CD4-positive, alpha-beta T cell treated with Interleukin-21 for 1 hour (primary cell): ENCODE results near the gene HABP4.
A peak's percentile ranks its signal among the peaks of the same experiment; 100 is the strongest.

Experiments
- DNase-seq: peaks from one replicate; pipeline ENCODE4 v3.0.0-alpha.2; 2020

HABP4 gene, protein sequence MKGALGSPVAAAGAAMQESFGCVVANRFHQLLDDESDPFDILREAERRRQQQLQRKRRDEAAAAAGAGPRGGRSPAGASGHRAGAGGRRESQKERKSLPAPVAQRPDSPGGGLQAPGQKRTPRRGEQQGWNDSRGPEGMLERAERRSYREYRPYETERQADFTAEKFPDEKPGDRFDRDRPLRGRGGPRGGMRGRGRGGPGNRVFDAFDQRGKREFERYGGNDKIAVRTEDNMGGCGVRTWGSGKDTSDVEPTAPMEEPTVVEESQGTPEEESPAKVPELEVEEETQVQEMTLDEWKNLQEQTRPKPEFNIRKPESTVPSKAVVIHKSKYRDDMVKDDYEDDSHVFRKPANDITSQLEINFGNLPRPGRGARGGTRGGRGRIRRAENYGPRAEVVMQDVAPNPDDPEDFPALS

DNA sequence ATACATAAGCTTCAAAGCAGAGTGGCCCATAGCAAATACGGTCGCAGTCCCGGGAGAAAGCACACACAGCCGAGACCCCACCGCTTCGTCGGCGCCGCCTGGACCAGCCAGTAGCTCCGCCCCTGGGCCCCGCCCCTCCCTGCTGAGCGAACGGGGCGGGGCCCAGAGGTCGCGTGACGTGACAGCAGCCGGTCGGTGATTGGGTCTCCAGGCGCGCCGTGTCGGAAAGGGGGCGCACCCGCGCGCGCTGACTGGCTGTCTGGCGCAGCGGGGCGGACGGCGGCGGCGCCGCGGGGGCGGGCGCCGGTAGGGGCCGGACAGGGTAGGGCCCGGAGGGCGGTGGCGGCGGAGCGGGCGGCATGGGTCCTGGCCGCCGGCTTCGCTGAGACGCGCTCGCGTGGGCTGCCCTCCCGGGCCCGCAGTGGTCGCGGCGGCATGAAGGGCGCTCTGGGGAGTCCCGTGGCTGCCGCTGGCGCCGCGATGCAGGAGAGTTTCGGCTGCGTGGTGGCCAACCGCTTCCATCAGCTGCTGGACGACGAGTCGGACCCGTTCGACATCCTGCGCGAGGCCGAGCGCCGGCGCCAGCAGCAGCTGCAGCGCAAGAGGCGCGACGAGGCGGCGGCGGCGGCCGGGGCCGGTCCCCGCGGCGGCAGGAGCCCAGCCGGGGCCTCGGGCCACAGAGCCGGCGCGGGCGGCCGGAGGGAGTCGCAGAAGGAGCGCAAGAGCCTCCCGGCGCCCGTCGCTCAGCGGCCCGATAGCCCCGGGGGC is at the start of gene HABP4:
TSS of gene HABP4 (plus strand) at position 325 of the 768 bp plus-strand sequence. CDS start at position 436, 111 bp downstream.
- DNase-seq, result peak; percentile 95

DNA sequence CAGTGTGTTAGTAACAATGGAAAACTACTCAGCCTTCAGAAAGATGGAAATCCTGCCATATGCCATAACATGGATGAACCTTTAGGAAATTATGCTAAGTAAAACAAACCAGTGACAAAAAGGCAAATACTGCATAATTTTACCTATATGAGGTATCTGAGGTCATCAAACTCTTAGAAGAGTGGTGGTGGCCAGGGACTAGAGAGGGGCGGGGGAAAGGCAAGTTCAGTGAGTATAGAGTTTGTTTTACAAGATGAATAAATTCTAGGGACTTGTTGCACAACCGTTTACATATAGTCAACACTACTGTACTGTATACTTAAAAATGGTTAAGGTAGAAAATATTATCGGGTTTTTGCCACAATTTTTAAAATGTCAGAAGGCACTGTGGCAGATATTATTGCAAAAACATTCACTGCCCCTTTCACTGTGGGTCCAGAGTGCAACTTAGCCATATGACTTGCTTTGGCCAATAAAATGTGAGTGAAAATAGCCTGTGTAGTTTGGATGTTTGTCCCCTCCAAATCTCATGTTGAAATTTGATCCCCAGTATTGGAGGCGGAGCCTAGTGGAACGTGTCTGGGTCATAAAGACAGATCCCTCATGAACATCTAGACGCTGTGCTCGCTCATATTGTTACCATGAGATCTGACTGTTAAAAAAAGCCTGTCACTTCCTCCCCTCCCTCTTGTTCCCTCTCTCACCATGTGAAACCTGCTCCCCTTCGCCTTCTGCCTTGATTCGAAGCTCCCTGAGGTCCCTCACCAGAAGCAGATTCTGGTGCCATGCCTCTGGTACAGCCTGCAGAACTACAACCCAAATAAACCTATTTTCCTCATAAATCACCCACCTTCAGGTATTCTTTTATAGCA is 41.3 kb upstream of the HABP4 start:
- DNase-seq, result no peak

DNA sequence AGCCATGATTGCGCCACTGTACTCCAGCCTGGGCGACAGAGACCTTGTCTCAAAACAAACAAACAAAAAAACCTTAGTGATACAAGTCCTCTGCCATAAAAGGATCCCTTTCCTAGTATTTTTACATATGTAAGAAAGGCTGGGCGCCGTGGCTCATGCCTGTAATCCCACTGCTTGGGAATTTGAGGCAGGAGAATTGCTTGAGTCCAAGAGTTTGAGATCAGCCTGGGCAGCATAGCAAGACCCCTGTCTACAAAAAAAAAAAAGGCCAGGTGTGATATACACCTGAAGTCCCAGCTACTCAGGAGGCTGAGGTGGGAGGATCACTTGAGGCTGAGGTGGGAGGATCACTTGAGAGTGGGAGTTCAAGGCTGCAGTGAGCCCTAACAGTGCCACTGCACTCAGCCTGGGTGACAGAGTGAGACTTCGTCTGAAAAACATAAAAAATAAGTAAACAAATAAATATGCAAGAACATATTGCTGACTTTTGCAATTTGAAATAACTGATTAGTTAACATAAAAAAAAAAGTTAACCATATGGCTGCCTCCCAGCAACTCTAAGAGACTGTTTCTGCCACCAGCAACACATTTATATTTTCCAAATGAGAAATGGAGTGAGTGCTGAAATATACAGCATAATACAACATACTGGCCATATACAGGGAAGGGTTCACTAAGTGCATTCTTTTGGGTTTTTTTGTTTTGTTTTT is 38.7 kb upstream of the HABP4 start:
- no peak for DNase-seq

DNA sequence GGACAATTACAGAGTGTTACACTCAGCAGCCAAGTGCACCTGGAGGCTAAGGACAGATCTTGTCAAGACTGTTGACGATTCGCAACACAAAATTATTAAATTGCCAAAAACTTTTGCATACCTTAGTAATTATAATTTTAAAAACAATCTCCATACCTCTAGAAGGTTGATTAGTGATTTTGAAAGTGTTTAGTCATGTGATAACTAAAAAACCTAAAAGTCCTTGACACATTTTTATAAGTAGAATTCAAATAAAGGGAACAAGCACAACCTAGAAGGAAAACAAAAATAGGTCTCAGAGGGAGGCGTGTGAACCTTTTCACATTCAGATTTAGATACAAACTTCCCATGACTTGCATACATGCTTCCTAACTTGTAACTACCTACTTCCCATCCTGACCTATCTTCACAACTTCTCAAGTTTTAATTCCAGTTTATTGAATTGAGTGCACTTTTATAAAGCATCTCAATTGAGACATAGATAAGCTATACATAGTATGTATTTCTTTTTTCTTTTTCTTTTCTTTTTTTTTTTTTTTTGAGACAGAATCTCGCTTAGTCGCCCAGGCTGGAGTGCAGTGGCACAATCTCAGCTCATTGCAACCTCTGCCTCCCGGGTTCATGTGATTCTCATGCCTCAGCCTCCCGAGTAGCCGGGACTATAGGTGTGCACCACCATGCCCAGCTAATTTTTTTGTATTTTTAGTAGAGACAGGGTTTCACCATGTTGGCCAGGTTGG is 37.6 kb upstream of the HABP4 start:
- DNase-seq, result no peak

DNA sequence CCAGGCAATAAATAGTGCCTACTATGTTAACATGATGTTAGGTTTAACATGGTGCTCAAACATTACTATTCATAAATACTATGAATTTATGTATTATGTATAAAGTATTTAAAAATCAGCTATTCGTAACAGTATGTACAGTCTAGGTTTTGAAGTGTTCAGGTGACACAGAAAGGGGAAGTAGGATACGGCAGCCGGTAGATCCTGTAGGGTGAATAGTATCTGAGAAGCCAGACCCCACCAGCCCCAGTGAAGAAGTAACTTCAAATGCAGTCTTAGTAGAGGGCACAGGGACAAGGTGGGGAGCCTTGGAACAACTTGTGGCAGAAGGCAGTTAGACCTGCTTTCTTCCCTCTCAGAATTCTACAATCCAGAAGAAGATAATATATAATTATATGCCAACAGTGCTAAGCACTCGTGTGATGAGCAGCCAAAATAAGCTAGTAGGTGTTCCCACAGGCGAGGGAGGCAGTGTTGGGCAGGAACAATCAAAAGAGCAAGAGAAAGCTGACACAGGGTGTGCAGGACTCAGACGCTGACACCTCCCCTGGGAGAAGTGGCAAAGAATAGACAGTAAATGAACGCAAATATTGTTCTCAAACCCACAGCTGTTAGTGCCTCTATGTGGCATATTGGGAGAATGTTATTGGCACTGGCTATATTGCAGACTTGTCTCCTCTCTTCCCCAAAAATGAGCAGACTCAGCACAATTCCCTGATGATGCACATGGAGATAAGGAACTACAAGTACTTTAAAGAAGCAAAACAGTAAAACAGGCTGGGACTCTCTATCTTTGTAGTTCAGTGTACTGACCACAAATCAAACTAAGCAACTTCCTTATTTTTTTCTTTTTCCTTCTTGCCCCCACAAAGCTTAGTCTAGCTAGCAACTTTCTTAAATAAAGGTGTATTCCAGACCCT is 36.4 kb upstream of the HABP4 start:
- DNase-seq, result peak; percentile 36

DNA sequence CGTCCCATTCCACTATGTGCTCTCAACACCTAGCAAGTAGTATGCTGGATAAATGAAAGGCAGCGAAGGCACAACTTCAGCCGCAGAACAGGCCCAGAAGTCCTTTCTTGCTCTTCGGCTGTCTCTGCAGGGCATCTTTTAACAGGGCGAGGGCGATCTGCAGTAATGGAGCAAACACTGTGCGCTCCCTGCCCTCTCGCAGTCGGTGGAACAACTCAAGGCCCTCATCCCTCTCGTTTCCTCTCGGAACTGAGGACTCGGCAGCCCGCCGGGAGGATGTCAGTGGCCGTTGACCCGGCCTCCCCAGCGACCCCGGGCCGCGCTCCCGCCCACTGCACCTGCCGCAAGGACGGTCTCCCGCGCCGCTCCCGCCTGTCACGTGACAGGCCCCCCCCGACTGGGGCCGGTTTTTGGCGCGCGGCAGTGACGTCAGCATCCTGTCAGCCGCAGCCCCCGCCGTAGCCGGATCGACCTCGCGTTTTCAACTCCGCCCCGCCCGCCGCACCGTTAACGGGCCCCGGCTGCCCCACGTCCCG is 32.9 kb upstream of the HABP4 start:
- peak; percentile 92 for DNase-seq

DNA sequence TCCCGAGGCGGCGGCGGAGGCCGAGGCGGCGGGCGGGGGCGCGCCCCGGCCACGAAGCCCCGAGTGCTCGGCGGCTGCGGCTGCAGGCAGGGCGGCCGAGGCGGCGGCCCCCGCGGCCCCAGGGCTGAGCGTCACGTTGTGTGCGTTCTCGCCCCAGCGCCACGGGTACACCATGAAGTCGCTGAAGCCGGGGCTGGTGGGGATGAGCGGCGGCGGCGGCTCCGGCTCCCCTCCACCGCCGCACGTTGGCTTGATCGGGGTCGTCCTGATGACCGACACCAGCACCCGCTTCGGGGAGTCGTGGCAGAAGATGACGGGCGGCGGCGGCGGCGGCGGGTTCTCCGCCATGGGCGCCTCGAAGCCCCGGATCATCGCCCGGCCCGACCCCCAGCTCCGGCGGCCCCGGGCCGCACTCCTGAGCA is 32.3 kb upstream of the HABP4 start:
- no peak for DNase-seq

DNA sequence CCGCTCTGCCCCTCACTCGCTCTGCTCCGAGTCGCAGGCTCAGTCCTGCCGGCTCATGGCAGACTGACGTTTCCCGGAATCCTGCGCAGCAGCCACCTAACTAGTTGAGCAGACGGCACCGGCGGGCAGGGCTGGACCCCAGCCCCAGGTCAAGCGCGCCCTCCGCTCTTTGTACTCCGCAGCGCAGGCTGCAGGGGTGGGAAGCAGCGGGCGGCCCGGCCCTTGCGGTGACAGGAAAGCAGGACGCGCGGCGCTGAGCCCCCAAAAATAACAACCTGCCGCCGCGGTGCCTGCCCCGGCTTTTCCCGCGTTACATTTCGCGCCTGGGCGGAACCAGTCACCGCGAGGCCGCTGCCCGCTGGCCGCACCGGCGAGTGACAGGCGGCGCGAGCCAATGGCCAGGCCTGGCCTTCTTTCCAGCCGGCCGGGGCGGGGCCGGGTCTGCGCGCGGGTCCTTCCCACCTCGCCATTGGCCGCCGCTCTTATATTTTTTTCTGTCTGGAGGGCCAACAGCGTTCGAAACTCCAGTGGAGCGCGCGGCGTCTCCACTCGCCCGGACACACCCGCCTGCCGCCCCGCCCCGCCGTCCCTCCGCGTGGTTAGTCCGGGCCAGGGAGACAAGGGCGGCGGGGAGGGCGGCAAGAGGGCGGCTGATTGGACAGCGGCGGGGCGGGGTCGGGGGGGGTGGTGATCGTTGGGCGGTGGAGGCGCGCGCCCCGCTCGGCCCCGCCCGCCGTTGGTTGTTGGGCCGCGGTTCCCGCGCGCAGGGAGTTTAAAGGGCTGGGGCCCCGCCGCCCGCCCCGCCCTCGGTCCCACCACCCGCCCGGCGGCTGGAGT is 31.7 kb upstream of the HABP4 start, which contains the start of gene ZNF367:
TSS of gene ZNF367 (minus strand) at position 288 of the 837 bp plus-strand sequence. CDS start 338 bp downstream, outside the sequence.
- peak; percentile 95 for DNase-seq

DNA sequence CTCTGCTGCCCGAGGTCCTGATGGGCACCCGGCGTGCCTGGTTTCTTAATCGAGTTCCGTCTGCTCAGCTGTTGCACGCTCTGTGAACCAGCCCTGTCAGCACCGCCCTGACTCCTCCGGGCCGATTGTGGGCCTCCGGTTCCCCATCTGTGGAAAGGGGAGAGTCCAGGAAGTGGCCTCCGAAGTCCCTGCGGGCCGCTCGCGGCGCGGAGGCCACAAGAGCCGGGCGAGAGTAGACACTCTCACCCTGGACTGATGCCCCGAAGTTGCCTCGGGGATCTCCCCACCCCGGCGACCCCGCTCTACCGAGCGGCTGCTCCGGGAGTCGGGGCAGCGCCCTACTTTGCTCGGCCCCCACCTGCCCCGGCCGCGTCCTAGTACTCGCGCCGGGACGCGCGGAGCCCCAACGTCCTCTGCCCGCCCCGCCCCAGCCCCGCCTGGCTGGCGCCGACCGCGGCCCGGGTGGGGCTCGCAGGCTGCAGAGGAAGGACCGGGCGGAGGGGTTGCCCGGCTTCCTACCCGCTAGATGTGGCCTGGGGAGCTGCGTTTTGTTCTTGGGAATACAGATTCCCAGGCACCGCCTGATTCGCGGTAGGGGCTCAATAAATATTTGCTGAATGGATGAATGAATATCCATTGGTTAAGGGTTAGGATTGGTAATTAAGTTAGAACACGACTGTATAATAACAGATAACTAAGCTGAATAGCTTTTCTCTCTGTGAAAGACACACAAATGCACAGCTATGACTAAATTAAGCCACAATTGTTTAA is 30.9 kb upstream of the HABP4 start:
- DNase-seq, result peak; percentile 65

DNA sequence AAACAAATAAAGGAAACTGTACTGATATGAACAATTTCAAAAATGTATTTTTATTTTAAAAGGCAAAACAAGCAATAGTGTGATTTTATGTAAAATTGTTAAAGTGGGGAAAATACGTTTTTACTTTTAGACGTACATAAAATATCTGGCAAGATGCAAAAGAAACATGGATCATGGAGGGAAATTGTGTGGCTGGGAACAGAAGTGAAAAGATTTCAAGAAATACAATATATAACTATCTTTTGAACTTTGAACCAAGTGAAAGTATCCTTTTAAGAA is 30.3 kb upstream of the HABP4 start:
- no peak for DNase-seq

DNA sequence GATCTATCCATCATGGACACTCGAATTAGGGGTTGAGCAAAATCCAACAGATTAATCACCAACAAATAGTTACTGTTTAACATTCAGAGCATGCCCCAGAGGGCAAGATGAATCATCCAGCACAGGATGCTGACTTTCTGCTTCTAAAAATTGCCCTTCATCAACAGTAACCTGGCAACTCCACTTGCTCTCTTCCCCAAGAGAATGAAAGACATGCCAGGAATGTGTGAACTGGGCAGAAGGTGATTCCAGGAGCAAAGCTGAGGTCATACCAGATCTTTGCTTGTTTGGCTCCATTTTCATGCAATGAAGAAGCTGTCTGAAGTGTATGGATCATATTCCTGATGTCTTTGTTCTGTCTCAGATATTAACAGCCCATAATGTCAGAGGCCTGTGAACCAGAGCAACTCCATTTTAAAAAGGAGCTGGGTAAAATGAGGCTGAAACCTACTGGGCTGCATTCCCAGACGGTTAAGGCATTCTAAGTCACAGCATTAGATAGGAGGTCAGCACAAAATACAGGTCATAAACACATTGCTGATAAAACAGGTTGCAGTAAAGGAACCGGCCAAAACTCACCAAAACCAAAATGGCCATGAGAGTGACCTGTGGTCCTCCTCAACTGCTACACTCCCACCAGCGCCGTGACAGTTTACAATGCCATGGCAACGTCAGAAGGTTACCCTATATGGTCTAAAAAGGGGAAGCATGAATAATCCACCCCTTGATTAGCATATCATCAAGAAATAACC is 29.3 kb upstream of the HABP4 start:
- peak; percentile 27 for DNase-seq

DNA sequence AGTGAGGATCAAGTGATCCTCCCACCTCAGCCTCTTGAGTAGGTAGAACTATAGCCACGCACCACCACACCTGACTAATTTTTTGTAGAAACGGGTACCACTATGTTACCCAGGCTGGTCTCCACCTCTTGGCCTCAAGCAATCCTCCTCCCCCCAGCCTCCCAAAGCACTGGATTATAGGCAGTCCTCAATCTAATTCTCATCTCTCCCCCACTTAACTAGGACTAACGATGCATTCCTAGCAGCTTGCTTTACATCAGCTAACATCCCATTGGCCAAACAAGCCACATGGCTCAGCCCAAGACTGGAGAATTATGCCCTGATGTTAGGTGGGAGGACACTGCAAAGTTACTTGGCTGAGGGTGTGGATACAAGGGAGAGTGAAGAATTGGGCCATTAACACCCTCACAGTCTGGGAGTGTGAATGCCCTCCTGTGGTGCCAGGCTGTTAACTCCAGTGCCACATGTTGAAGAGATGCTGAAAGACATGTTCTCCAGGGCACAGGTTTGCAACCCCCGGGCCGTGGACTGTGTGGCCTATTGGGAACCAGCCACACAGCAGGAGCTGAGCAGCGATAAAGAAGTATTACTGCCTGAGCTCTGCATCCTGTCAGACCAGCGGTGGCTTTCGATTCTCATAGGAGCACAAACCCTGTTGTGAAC is 26.5 kb upstream of the HABP4 start:
- DNase-seq, result no peak

DNA sequence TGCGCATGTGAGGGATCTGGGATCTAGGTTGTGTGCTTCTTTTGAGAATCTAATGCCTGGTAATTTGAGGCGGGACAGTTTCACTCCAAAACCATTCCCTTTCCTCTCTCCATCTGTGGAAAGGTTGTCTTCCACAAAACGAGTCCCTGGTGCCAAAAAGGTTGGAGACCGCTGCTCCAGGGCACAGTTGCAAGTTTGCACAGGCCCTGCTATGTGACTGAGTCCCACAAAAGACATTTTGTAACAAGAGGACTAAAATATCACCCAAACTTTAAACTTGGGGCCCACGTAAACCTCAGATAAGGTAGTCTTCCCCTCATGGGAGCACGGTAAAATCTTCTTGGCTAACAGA is 26.0 kb upstream of the HABP4 start:
- DNase-seq, result no peak

DNA sequence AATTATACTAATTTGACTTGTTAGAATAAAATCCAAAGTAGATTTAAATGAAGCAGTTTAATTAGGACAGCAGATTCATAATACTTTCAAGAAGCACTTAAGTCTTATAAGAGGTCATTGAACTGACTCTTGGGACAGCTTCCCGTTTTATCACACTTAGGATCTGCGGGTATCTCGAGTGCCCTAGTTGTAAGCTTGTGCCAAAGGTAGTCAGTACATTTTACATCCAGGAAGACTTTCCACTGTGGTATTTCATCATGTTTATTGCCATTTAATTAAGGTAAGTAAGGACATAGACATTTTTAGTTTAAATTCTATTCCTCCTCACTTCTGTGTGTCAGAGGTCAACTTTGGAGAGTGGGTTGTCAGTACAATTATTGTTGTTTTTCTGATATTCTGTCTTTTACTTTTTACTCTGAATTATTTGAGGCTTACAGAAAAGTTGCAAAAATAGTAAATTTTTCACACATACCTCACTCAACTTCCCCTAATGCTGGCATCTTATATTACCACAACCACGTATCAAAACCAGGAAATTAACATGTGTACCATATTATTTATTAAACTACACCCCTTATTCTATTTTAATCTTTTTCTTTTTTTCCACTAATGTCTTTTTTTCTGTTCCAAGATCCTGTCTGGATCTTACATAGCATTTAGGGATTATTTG is 24.3 kb upstream of the HABP4 start:
- DNase-seq, result peak; percentile 23

DNA sequence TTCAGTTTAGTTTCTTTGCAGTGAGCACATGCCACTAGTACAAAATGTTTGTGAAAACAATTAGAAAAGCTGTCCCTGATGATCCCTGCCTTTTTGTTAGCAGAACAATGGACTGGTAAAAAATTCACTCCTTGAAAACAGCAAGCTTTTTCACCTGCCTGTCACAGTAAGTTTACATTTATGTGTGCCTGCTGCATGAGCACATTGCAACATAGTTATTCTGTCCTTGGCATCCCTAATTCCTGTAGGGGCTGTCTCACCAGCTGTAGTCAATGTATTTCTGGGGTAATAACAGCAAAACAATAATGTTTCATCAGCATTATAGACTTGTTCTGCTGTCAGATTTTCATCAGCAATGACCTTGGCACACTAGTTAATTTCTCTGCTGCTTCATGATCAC is 20.2 kb upstream of the HABP4 start:
- no peak for DNase-seq

DNA sequence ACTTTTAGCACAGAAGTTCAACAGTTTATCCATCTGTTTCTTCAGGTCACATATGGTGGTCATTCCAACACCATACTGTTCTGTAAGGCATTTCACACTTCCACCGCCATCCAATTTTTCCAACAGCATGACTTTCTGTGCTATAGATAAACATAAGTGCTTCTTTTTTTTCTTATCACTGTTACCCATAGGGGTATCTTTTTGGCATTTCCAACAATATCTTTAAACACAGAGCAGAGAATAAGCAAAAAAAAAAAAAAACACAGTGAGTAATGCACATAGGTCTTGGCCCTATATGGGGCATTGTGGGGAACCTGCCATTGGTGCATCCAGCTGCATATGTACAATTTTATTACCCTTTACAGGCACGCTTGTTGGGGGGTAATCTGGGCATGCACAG is 19.6 kb upstream of the HABP4 start:
- no peak for DNase-seq

DNA sequence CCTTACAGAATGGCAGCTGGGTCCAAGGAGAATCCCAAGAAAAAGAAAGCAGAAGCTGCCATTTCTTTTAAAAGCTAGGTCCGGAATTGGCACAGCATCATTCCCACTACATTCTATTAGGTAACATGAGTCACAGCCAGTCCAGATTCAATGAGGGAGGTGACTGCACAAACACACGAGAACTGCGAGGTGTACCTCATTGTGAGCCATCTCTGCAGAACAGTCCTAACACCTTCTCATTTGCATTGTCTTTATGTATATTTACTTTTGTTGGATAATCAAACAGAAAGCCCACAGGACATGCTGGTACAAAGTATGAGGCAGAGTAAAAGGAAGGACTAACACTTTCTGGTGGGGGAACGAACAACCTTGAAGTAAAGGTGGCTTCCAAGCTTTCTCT is 14.6 kb upstream of the HABP4 start:
- DNase-seq, result no peak
